ENCODE data around the gene EFHC2. TPM values are rescaled to one million over a fixed set of nuclear protein-coding genes. Genes with fewer than 3 reads are reported as not detected.

The EFHC2 gene
- polyA plus RNA-seq, 3 donors from 2014 or later: 11.2 to 19.5 (median 13.2) TPM

Other genes starting within 250 kb of the EFHC2 start
- gene FUNDC1, start 199.2 kb upstream of the EFHC2 start, polyA plus RNA-seq: 10 to 100 TPM; 22.8 to 29.3 (median 24.2) TPM

All from immature natural killer cell (primary cell).